ENCODE results near the gene EIF3M. TPM values are rescaled to one million over a fixed set of nuclear protein-coding genes. Genes with fewer than 3 reads are reported as not detected.

EIF3M gene
- total and polyA plus RNA-seq, 2 donors (not counting 1 experiment from before 2014, with no cell fraction given), result 240 to 491 TPM

DNA sequence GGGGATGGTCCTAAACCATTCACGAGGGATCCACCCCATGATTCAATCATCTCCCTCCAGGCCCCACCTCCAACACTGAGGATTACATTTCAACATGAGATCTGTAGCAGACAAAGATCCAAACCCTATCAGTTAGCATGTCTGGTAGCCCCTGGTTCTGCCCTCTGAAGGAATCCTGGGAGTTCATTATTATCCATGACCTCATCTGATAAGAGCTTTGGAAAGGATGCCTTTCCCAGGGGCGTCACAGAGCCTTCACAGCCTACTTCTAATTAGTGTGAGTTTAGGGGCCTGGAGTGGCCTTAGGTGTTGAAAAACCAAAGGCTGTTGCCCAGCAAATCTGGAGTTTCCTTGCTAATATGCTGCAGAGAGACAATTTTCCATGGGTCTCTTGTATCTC lies 8.6 kb upstream of the EIF3M start:
- H3K9me3 ChIP-seq (ENCODE audit: control insufficient read depth, insufficient read depth, low read depth, low read length), result no peaks in the 10 kb centered on the region
- H3K4me1 ChIP-seq (ENCODE audit: control insufficient read depth, extremely low read depth, insufficient read depth, low read length), result no peaks in the 10 kb centered on the region
- no peak overlapping the region for H3K4me2 ChIP-seq (ENCODE audit: extremely low read depth, insufficient read depth, low read length)
- H4K20me1 ChIP-seq (ENCODE audit: control insufficient read depth, extremely low read depth, insufficient read depth, low read length), result no peaks in the 10 kb centered on the region
- H3K36me3 ChIP-seq (ENCODE audit: control insufficient read depth, insufficient read depth, low read length), result no peaks in the 10 kb centered on the region
- no peak for DNase-seq (ENCODE audit: low read depth in 2 of 2)
- H3K27ac ChIP-seq (ENCODE audit: insufficient read depth, low read length), result no peak overlapping the region
- no peak overlapping the region for H2AFZ ChIP-seq (ENCODE audit: low read length)
- no peak overlapping the region for H3K9ac ChIP-seq (ENCODE audit: insufficient read depth, low read length)
- H3K27me3 ChIP-seq (ENCODE audit: control insufficient read depth, insufficient read depth, low read length), result peaks cover 3% of the 10 kb centered on the region
- TF ChIP-seq, protein P1, sequence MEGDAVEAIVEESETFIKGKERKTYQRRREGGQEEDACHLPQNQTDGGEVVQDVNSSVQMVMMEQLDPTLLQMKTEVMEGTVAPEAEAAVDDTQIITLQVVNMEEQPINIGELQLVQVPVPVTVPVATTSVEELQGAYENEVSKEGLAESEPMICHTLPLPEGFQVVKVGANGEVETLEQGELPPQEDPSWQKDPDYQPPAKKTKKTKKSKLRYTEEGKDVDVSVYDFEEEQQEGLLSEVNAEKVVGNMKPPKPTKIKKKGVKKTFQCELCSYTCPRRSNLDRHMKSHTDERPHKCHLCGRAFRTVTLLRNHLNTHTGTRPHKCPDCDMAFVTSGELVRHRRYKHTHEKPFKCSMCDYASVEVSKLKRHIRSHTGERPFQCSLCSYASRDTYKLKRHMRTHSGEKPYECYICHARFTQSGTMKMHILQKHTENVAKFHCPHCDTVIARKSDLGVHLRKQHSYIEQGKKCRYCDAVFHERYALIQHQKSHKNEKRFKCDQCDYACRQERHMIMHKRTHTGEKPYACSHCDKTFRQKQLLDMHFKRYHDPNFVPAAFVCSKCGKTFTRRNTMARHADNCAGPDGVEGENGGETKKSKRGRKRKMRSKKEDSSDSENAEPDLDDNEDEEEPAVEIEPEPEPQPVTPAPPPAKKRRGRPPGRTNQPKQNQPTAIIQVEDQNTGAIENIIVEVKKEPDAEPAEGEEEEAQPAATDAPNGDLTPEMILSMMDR (conservative IDR thresholded peaks at IDR 0.05 in 1 of 2, IDR thresholded peaks at IDR 0.05 in 1 of 2; ENCODE audit: low read depth in 1 of 2, low read length in 2 of 2), result no peak
- no peaks in the 10 kb centered on the region for H3K79me2 ChIP-seq (ENCODE audit: control insufficient read depth, insufficient read depth, low read length)
- no peak overlapping the region for H3K4me3 ChIP-seq (replicated peaks in 1 of 4; ENCODE audit: control extremely low read depth in 1 of 4, insufficient read depth in 1 of 4, low read depth in 3 of 4, low read length in 4 of 4)

DNA sequence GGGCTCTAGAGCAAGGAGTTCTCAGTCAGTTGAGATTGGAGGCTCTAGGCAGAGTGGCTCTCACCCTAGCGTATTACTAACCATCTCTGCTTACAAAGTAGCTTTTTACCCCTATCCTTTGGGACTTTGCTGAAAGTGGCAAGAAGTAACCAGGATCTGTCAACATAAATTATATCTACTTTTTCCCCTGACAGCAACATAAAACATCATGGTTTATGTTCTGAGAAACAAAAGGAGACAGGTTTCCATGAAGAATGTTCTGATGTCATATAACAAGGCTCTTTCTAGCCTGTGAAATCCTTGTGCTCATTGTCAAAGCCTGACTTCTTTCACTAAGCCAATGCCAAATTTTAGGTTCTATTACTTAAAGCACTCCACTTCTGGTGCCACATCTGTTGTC lies 7.2 kb upstream of the EIF3M start:
- no peaks in the 10 kb centered on the region for H3K36me3 ChIP-seq (ENCODE audit: control insufficient read depth, insufficient read depth, low read length)
- no peak overlapping the region for H3K4me3 ChIP-seq (replicated peaks in 1 of 4; ENCODE audit: control extremely low read depth in 1 of 4, insufficient read depth in 1 of 4, low read depth in 3 of 4, low read length in 4 of 4)
- no peak overlapping the region for H3K27ac ChIP-seq (ENCODE audit: insufficient read depth, low read length)
- no peaks in the 10 kb centered on the region for H3K79me2 ChIP-seq (ENCODE audit: control insufficient read depth, insufficient read depth, low read length)
- H3K4me2 ChIP-seq (ENCODE audit: extremely low read depth, insufficient read depth, low read length), result no peak overlapping the region
- no peaks in the 10 kb centered on the region for H3K4me1 ChIP-seq (ENCODE audit: control insufficient read depth, extremely low read depth, insufficient read depth, low read length)
- H4K20me1 ChIP-seq (ENCODE audit: control insufficient read depth, extremely low read depth, insufficient read depth, low read length), result no peaks in the 10 kb centered on the region
- TF ChIP-seq EZH2 (IDR thresholded peaks at IDR 0.05; ENCODE audit: low read length, missing control alignments), result no peak
- TF ChIP-seq, protein P1 (conservative IDR thresholded peaks at IDR 0.05 in 1 of 2, IDR thresholded peaks at IDR 0.05 in 1 of 2; ENCODE audit: low read depth in 1 of 2, low read length in 2 of 2), result no peak
- H3K9ac ChIP-seq (ENCODE audit: insufficient read depth, low read length), result no peak overlapping the region
- no peaks in the 10 kb centered on the region for H3K9me3 ChIP-seq (ENCODE audit: control insufficient read depth, insufficient read depth, low read depth, low read length)
- H3K27me3 ChIP-seq (ENCODE audit: control insufficient read depth, insufficient read depth, low read length), result no peaks in the 10 kb centered on the region
- DNase-seq (ENCODE audit: low read depth in 2 of 2), result no peak
- H2AFZ ChIP-seq (ENCODE audit: low read length), result no peak overlapping the region

DNA sequence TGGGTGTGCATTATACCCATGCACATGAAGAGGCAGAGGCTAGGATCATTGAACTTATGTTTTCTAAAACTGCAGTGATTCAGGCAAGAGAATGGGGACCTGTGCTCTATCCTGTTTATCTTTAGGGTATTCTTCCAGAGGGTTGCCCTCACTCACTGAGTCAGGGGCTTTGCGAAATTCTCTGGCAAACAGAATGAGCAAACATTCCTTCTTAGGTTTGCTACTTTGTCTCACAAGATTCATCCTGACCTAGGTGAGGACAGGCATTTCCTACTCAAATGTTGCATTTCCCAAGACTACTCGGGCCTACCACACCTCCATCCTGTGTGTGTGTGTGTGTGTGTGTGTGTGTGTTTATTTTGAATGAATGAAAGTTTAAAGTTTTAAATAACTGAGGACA lies 2.7 kb upstream of the EIF3M start:
- Histone ChIP-seq H3K4me3 (replicated peaks in 1 of 4; ENCODE audit: control extremely low read depth in 1 of 4, insufficient read depth in 1 of 4, low read depth in 3 of 4, low read length in 4 of 4) (no peak overlapping the region), H3K9ac (ENCODE audit: insufficient read depth, low read length) (no peak overlapping the region), H3K36me3 (ENCODE audit: control insufficient read depth, insufficient read depth, low read length) (no peaks in the 10 kb centered on the region), H4K20me1 (ENCODE audit: control insufficient read depth, extremely low read depth, insufficient read depth, low read length) (no peaks in the 10 kb centered on the region), H2AFZ (ENCODE audit: low read length) (no peak overlapping the region), H3K27me3 (ENCODE audit: control insufficient read depth, insufficient read depth, low read length) (no peaks in the 10 kb centered on the region), H3K4me1 (ENCODE audit: control insufficient read depth, extremely low read depth, insufficient read depth, low read length) (no peaks in the 10 kb centered on the region), H3K9me3 (ENCODE audit: control insufficient read depth, insufficient read depth, low read depth, low read length) (no peaks in the 10 kb centered on the region), H3K4me2 (ENCODE audit: extremely low read depth, insufficient read depth, low read length) (no peak overlapping the region), H3K27ac (ENCODE audit: insufficient read depth, low read length) (no peak overlapping the region), H3K79me2 (ENCODE audit: control insufficient read depth, insufficient read depth, low read length) (peaks cover 22% of the 10 kb centered on the region)
- DNase-seq (ENCODE audit: low read depth in 2 of 2), result no peak
- TF ChIP-seq EZH2 (IDR thresholded peaks at IDR 0.05; ENCODE audit: low read length, missing control alignments), result no peak
- TF ChIP-seq, protein P1 (conservative IDR thresholded peaks at IDR 0.05 in 1 of 2, IDR thresholded peaks at IDR 0.05 in 1 of 2; ENCODE audit: low read depth in 1 of 2, low read length in 2 of 2), result no peak
